Nephron progenitor cell (in vitro differentiated cells): ENCODE measurements around the gene SMC1B.
"Not testable (repeated sequence)": the region's sequence is repeated elsewhere in the genome, so short reads cannot be mapped to it uniquely, and the experiment has no call there.

Experiments
- DNase-seq: peaks from one replicate; pipeline ENCODE4 v3.0.0; 2021
- H3K27ac Mint-ChIP-seq: 2 replicates; pipeline ENCODE4 v1.8.0; 2021; ENCODE audit warnings: mild to moderate bottlenecking, moderate library complexity, mixed read lengths
- H3K27me3 Mint-ChIP-seq: 2 replicates; pipeline ENCODE4 v1.8.0; 2021; ENCODE audit warnings: mild to moderate bottlenecking, low read depth, mixed read lengths; ENCODE audit not compliant: poor library complexity
- H3K36me3 Mint-ChIP-seq: 2 replicates; pipeline ENCODE4 v1.8.0; 2021; ENCODE audit warnings: low read depth, mixed read lengths
- H3K4me1 Mint-ChIP-seq: 2 replicates; pipeline ENCODE4 v1.8.0; 2021; ENCODE audit warnings: mixed read lengths
- H3K4me3 Mint-ChIP-seq: 2 replicates; pipeline ENCODE4 v1.8.0; 2021; ENCODE audit warnings: mild to moderate bottlenecking, moderate library complexity, mixed read lengths
- H3K9me3 Mint-ChIP-seq: 2 replicates; pipeline ENCODE4 v1.8.0; 2021; ENCODE audit warnings: mild to moderate bottlenecking, moderate library complexity, mixed read lengths
- CTCF ChIP-seq: fragments of 200-600 bp; sonication (generic); IDR thresholded peaks from 2 replicates; pipeline ENCODE4 v1.5.0; 2021; ENCODE audit warnings: antibody characterized with exemption

The SMC1B gene

DNA sequence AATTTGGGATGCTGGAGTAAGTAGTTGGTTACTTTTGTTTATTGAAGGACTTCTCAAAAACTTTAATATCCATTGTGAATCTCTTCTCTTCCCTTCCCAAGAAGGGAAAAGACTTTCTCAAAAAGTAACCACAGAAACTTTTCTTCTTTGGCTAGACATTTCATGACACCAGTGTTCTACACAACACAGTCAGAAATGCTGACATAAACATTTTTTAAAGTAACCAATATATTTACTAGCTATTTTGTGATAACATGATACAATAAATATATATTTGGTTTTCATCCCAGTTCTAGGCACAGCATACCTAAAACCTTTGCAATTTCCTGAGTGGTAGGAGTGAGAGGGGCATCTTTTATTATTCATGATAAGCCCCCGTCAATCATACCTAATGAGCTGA, 55.9 kb downstream of the SMC1B start:
- no peaks in the 10 kb centered on the region for H3K36me3 Mint-ChIP-seq
- no peaks in the 10 kb centered on the region for H3K4me1 Mint-ChIP-seq
- no peak for TF ChIP-seq CTCF
- no peak overlapping the region for H3K27ac Mint-ChIP-seq
- H3K4me3 Mint-ChIP-seq: no peak overlapping the region
- DNase-seq: no peak
- no peaks in the 10 kb centered on the region for H3K9me3 Mint-ChIP-seq
- H3K27me3 Mint-ChIP-seq: peaks cover 20% of the 10 kb centered on the region

GRCh38 chr22:45353786-45354185, 59.6 kb downstream of the SMC1B start:
- H3K27me3 Mint-ChIP-seq: peaks cover 16% of the 10 kb centered on the region
- TF ChIP-seq CTCF: no peak
- H3K4me3 Mint-ChIP-seq: no peak overlapping the region
- H3K27ac Mint-ChIP-seq: no peak overlapping the region
- no peaks in the 10 kb centered on the region for H3K4me1 Mint-ChIP-seq
- no peaks in the 10 kb centered on the region for H3K36me3 Mint-ChIP-seq
- no peak for DNase-seq
- no peaks in the 10 kb centered on the region for H3K9me3 Mint-ChIP-seq

DNA sequence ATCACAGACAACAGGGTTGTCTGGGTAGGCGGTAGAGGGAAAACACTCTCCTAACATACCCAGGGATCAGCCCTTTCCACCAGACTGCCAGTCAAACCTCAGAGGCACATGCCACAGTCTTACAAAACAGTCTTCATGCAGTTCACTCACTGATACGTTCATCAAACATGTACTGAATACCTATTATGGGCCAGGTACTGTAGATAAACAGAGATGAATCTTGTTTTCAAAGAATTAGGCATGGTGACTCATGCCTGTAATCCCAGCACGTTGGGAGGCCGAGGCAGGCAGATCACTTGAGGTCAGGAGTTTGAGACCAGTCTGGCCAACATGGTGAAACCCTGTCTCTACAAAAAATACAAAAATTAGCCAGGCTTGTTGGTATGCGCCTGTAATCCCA, 60.6 kb downstream of the SMC1B start:
- H3K9me3 Mint-ChIP-seq, H3K27ac Mint-ChIP-seq, H3K36me3 Mint-ChIP-seq, H3K4me1 Mint-ChIP-seq, H3K4me3 Mint-ChIP-seq, DNase-seq: not testable (repeated sequence)
- peaks cover 15% of the 10 kb centered on the region for H3K27me3 Mint-ChIP-seq

DNA sequence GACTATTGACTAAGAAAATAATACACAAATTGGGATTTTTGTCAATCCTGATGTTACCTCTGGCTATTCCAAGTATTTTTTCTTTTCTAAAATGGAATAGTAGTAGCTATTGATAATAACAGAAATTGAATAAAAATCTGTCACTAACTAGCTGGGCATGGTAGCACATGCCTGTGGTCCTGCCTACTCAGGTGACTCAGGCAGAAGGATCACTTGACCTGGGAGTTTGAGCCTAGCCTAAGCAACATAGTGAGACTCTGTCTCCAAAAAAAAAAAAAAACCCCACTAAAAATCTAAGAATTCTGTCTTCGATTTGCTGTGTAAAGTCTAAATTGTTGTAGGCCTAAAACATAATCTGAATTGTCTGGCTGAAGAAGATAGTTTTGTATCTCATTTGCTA, 61.4 kb downstream of the SMC1B start:
- DNase-seq: no peak
- Mint-ChIP-seq H3K36me3 (no peaks in the 10 kb centered on the region), H3K9me3 (no peaks in the 10 kb centered on the region), H3K27ac (no peak overlapping the region), H3K4me1 (no peaks in the 10 kb centered on the region), H3K27me3 (peaks cover 13% of the 10 kb centered on the region), H3K4me3 (no peak overlapping the region)
- no peak for TF ChIP-seq CTCF

DNA sequence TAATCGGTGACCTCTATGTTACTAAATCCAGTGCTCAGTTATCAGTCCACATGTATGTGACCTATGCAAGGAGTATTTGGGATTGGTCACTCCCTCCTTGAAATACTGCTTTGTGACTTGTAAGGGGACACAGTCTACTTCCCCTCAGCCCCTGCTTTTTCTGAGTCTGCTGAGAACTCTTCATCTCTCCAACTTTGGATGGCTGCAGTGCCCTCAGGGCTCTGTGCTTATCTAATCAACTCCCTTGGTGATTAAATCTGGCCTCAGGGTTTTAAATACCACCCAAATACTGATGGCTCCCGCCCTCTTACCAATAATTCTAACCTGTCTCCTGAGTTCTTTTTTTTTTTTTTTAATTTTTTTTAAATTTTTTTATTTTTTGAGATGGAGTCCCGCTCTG, 63.5 kb downstream of the SMC1B start:
- no peak overlapping the region for H3K27ac Mint-ChIP-seq
- DNase-seq: no peak
- H3K4me1 Mint-ChIP-seq: peaks cover 8% of the 10 kb centered on the region
- H3K9me3 Mint-ChIP-seq: no peaks in the 10 kb centered on the region
- TF ChIP-seq CTCF: no peak
- H3K4me3 Mint-ChIP-seq: no peak overlapping the region
- H3K27me3 Mint-ChIP-seq: peaks cover 9% of the 10 kb centered on the region
- H3K36me3 Mint-ChIP-seq: peaks cover 7% of the 10 kb centered on the region

DNA sequence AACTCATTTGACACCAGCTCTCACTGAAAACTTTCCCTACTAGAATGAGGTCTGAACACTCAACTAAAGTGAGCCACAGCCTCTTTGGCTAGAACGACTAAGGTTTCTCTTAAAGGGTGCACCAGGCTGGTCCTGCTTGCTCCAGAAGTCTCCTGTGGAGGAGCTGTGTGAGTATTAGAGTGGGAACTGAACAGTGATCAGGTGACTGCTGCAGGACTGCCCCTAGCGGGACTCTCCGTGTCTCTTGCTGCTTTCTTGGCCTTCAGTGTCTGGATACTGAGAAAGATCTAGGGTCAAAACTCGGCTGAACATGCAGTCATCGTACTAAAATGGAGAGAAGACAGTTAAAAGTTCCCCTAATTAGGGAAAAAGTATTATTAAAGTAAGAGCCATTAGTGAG, 69.1 kb downstream of the SMC1B start:
- Mint-ChIP-seq H3K4me1 (peaks cover 32% of the 10 kb centered on the region), H3K36me3 (peaks cover 30% of the 10 kb centered on the region), H3K9me3 (no peaks in the 10 kb centered on the region), H3K27ac (peak overlapping the region; percentile 23), H3K4me3 (no peak overlapping the region), H3K27me3 (peaks cover 6% of the 10 kb centered on the region)
- no peak for TF ChIP-seq CTCF
- peak; percentile 13 for DNase-seq

DNA sequence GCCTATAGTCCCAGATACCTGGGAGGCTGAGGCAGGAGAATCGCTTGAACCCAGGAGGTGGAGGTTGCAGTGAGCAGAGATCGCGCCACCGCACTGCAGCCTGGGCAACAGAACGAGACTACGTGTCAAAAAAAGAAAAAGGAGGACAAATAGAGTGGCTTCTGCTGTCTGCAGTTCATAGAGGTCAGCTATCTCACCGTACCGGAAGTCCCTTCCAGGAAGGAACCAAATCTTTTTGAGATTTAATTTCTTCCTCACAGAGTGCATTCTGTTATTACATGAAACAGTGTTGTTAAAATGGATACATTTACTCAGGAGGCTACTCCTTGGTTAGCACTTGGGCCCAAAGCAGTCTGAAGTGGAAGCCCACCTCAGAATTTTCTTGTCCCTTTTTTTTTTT, 70.3 kb downstream of the SMC1B start:
- Mint-ChIP-seq H3K27me3 (no peaks in the 10 kb centered on the region), H3K27ac (no peak overlapping the region), H3K36me3 (peaks cover 33% of the 10 kb centered on the region), H3K9me3 (no peaks in the 10 kb centered on the region), H3K4me1 (peaks cover 32% of the 10 kb centered on the region), H3K4me3 (no peak overlapping the region)
- DNase-seq: no peak
- no peak for TF ChIP-seq CTCF
